CD4-positive, alpha-beta T cell treated with Interleukin-4 for 1 hour (primary cell): ENCODE results near the gene PLCL2.

Experiments used
- DNase-seq, 2 donors: peaks; one replicate each; pipeline ENCODE4 v3.0.0-alpha.2; 2020 to 2022

Gene PLCL2

DNA sequence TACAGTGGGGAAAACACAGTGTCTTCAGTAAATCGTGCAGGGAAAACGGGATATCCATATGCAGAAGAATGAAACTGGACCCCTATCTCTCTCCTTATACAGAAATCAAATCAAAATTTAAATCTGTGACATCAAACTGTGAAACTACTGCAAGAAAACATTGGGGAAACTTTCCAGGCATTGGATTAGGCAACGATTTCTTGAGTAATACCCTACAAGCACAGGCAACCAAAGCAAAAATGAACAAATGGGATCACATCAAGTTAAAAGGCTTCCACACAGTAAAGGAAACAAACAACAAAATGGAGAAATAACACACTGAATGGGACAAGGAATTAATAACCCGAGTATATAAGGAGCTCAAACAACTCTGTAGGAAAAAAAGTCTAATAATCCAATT lies 165.3 kb downstream of the PLCL2 start:
- DNase-seq = no peak

DNA sequence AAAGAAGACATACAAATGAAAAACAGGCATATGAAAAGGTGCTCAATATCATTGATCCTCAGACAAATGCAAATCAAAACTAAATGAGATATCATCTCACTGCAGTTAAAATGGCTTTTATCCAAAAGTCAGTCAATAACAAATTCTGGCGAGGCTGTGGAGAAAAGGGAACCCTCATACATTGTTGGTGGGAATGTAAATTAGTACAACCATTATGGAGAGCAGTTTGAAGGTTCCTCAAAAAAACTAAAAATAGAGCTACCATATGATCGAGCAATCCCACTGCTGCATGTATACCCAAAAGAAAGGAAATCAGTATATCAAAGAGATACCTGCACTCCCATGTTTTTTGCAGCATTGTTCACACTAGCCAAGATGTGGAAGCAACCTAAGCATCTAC lies 165.8 kb downstream of the PLCL2 start:
- DNase-seq = no peak

DNA sequence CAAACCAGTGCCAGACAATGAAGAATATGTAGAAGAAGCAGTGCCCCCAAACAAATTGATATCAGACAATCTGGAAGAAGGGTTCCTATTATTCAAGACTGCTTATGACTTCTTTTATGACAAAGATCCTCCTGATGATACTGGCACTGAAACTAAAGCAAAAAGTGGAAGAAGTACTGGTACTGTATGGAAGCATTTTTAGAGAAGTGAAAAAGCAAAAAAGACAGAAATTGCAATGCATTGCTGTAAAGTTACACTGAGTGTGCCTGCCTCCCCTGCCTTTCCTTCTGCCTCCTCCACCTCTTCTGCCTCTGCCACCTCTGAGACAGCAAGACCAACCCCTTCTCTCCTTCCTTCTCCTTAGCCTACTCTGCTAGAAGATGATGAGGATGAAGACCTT lies 167.6 kb downstream of the PLCL2 start:
- no peak for DNase-seq

DNA sequence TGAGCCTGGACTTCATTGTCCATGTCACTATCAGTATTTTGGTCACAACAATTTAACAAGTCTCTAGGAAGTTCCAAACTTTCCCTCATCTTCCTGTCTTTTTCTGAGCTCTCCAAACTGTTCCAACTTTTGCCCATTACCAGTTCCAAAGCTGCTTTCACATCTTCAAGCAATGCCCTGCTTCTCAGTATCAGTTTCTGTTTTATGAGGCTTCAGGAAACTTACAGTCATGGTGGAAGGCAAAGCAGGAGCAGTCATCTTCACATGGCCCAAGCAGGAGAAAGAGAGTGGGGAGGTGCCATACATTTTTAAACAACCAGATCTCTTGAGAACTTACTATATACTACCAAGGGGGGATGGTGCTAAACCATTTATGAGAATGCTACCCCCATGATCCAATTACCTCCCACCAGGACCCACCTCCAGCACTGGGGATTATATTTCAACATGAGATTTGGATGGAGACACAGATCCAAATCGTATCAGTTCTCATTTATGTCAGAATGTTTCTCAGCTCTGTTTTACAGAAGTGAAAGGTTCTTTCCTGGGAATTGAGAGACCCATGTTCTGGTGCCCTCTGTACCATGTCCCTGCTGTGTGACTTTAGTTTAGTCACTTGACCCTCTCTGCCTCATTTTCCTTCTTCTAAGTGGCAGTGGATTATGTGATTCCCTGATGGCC lies 169.7 kb downstream of the PLCL2 start:
- DNase-seq = no peak

DNA sequence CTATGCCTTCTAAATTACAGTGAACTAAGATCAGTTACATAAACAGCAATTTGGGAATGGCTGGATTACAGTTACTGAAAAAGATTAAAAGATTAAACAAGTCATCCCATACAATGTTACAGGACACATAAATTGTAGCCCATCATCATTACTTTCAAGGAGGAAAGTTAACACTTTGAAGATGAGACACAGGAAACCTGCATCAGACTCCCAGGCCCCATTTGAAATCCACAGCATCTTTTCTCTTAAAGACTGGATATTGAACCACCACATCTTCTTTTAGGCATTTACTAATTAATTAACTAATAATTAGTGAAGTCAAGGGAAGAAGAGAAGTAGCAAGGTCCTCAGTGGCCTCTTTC lies 170.2 kb downstream of the PLCL2 start:
- DNase-seq = no peak

DNA sequence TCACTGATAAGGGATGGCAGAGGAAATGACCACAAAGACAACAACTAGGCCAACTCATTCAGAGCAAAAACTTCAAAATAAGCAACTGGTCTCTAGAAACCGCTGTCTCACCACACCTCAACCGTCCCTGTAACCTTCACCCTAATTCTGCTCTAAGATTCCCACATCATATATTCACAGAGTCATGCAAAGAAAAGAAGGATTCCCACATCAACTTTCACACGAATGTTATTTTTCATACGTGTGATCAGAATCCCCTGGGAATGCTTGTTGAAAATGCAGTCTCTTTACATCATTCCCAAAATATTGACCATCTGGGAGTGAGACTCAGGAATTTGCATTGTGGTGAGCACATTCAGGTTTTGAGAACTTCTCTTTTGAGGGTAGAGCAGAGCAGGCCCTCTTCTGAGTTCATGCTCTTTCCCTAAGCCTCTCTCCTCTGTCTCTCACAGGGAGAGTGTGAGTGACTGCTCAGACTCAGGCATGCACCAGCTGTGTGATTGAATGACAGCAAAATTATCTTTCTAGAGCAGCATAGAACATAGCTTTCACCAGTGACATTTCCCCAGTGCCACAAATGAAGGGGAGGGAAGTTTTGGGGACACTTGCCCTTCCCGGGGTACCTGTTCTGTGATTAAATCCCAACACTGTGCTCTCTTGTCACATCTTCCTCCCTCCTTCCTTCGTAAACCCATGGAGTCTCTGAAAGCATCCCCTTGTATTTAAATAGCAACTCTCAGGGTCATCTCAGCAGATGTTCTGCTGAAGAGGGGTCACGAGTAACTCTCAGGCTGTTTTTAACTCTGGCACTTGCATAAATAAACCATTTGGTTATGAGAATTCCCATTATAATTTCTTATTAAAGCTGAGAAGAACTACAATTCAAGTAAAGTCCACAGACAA lies 170.9 kb downstream of the PLCL2 start:
- DNase-seq = no peak

DNA sequence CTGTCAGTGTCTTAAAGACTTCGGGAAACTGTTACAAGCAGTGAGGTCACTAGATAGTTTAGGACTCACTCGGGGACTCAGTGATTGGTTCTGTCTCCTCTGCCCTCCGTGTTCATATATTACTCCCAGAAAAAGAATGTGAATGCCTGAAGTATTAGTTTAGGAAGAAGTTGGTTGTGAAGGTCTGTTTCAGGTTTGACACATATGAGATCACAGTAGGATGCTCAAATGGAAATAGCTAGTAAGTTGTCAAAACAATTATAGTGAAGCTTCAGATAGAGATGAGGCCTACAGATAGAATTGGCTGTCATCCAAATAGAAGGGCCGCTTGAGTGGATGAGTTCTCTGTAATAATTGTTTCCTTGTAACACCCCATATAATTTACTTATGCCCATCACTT lies 172.6 kb downstream of the PLCL2 start:
- DNase-seq = no peak

DNA sequence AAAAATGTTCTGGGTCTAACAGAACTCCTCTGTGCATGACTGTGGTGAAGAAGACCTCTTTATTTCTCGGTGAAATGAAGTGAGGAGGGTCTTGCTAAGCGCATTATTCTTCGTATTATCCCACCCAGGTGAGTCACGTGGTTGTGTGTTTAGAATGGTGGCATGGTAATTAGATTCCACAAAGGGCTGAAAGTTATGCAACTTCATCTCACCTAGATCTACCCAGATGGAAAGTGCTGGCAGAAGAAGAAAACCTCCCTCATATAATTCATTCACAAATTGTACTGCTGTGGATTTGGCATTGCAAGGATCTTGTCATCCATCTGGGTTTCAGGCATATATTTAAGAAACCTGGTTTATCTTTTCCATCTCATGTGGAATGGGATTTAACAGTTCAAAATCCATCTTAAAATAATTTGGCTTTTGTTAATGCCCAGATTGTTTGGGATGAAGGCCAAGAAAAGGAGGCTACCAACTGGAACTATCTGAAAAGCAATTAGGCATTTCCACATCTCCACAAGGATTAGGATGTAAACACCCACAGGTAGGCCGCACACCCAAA lies 175.3 kb downstream of the PLCL2 start:
- DNase-seq = no peak

DNA sequence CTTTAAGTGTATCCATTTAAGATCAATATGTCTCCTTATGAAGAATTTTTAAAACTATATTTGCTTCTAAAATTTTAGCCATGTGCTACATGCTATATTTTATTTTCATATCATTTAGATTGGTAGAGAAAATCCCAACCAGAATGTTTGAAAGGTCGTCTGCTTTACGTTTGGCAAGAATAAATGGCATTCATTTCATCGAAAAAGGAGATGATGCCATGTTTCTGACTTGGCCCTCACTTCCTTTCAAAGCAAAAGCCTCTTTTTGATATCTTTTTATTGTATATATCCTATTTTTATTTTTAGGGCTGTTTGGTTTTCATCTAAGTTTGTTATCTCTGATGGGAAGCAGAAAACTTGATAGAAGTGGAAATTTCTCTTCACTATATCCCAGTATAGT lies 176.2 kb downstream of the PLCL2 start:
- no peak for DNase-seq

DNA sequence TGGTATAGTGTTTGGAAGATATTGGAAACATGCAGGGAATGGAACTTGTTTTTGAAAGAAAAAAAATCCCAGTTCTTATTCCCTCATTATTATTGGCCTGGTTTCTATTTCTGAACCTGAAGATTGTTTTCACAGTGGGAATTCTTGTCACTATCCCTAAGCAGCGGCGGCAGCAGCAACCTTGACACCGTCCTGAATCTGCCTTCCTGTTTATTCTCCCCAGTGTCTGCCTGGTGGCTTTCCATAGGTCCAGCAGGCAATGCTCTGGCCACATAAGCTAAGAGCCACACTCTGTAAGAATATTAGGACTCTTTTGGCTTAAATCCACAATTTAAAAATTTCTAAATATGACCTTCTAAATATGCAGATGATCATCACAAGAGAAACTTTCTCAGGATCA lies 178.0 kb downstream of the PLCL2 start:
- no peak for DNase-seq

DNA sequence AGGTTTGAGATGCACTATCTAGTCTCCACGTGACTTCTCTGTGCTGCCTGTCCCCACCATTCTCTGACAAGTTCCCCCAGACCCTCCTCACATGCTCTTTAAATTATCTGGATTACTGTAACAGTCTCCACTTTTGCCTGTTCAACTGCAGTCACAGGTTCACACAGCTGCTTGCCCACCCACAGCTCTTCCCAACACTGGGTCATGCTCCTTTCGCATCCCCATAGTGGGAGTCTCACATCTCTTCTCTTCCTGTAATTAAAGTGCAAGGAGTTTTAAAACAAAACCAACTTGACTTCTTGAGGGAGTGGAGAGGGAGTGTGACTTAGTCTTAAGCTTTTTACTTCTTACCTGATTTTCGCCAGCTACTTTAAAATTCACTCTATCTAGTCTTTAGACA lies 178.8 kb downstream of the PLCL2 start:
- no peak for DNase-seq

DNA sequence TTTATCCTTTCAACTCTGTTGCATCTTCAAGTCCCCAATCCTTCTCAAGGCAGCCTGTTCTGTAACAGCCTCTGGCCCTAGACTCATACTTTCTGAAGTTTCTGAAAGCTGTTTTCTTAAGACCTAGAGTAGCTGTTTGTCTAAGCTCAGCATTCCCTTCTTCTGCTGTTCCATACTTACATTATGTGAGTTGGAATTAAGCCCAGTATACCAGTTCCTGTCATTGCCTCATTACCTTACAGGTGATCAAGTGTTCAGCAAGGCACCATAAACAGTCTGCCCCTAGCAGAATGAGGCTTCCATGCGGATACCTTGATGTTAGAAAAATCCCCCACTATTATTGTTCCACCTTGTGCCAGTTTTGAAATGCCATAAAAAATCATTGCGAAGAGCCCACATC lies 180.6 kb downstream of the PLCL2 start:
- no peak for DNase-seq

DNA sequence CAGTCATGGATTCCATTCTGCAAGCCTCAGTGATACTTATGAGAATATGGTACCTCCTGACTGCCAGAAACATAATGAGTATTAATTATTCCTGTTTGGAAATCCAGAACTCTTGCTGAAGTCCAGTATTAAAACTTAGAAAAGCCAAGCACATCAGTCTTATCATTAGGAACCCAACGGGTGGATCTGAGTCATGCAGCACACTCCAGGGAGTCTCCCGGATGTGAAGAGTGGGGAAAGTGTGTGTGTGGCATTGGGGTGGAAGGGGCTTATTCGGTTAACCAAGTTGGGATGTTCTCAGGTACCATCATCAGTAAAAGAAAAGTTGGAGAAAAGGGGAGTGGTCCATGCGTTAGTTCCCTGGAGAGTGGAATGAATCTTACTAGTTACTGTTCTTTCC lies 181.1 kb downstream of the PLCL2 start:
- no peak for DNase-seq

DNA sequence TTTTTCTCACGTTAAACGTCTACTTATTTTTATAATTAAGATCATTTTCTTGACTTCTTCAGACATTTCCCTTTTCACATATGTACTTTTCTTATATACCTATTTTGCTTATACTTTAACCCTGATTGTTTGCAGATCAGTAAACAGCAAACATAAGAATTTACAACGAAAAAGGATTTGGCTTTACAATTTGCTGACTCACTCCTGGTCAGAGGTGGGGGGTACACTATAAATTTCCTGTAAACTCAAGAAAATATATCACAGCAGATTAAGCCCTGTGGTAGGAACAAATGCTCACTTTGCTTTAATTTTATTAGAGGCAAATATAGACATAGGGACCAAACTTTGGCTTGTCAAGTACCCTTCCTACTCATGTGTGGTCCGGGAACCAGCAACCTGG lies 185.0 kb downstream of the PLCL2 start:
- no peak for DNase-seq

DNA sequence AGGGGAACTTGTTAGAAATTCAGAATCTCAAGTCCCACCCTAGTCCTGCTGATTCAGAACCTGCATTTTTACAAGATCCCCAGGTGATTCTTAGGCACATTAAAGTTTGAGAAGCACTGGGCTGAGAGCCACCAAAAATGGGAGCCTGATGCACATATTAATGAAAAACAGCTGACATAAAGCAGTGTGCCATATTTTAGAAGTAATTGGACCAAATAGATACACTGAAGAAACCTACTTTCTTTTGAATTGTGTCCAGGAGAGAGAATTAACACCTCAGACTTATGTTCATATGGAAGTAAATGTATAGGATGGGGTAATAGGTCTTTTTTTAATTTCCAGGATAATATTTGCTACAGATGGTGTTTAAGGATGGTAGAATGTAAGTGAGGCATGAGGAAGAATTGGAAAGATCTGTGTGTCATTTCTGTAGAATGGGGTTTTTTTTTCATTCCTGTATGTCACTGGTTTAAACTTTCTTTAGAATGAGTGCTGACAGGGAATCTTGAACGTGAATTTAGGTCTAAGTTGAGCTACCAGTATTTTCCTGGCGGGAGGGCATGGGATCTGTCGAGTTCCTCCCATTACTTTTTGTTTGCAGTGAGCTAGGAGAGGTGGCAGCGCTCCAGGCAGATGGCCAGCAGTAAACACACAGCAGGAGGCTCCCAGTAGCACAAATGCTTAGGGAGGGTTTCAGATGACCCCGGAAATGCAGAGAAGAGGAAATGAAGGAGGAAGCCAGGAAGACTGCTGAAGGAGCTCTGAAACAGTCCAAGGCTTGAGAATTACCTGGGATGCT lies 185.6 kb downstream of the PLCL2 start:
- no peak for DNase-seq

DNA sequence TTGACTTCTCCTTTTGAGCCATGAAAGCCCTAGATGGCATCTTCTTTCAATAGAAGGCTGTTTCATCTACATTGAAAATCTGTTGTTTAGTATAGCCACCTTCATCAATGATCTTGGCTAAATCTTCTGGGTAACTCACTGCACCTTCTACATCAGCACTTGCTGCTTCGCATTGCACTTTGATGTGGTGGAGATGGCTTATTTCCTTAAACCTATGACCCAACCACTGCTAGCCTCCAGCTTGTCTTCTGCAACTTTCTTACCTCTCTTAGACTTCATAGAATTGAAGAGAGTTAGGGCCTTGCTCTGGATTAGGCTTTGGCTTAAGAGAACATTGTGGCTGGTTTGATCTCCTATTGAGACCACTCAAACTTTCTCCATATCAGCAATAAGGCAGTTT lies 189.8 kb downstream of the PLCL2 start:
- DNase-seq = peak; percentile 12 to 38

DNA sequence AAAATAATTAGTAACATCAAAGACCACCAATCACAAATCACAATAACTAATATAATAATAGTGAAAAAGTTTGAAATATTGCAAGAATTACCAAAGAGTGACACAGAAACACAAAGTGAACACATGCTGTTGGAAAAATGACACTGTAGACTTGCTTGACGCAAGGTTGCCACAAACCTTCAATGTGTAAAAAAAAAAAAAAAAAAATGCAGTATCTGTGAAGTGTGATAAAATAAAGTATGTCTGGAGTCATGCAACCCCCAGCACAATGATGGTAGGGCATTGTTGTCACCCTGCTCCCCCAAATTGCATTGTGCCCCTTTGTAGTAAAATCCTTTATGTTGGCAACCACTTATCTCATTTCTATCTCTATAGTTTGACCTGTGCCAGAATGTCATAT lies 190.6 kb downstream of the PLCL2 start:
- no peak for DNase-seq

DNA sequence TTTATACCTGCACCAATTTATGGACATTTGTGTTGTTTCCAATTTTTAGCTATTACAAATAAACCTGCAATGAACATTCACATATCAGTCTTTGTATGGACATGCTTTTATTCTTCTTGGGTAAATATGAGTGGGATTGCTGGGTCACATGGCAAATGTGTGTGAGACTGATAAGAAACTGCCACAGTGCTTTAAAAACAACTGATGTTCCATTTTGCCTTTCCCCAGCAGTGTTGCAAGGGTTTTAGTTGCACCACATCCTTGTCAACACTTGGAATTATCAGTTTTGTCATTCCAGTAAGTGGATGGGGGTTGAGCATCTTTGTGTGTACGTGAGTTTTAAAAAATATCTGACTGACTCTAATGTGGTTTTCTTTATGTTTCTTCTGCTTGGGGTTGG lies 191.2 kb downstream of the PLCL2 start:
- DNase-seq = no peak

DNA sequence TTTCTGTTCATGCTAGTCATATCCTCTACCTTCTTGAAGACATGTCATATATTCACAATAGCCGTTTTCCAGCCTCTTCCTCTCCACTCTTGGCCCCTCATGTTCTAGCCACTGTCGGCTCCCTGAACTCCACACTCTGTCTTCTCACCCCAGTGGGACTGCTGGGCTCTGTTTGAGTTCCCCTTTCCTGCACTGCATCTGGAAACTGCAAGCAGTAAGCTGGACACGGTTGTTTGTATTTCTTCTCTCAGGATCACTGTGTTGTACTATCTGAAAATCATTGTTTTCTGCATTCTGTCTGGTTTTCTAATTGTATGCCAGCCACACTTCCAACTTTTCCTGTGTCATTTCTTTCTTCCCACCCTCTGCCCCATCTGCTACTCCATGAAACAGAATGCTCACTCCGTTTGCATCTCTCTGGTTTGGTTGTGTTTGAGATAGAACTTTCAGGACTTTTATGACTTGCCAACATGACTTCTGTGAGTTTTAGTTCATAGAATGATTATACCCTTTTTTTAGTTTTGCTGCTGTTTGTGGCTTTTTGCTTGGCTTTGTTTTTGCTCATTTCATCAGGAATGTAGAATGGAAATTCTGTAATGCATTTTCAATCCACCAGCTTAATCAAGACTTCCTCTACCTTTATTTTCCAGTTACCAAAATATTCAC lies 192.3 kb downstream of the PLCL2 start:
- DNase-seq = no peak

DNA sequence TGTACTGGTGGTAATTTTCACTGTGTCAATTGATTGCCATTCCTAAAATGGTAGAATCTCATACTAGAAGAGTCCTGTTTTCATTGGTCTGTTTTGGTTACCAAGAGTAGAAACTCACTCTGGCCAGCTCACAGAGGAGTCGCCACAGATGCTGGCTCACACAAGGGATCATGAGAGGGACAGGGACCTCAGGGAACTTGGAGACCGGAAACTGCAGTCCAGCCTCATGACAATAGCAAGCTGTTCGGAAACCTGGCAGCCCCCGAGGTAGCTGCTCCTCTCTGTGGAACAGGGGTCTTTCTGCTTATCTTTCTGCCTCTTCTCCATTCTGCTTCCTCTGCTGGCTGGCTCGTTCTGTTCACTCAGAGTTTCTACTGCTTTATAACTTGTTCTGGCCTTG lies 192.9 kb downstream of the PLCL2 start:
- DNase-seq = no peak

DNA sequence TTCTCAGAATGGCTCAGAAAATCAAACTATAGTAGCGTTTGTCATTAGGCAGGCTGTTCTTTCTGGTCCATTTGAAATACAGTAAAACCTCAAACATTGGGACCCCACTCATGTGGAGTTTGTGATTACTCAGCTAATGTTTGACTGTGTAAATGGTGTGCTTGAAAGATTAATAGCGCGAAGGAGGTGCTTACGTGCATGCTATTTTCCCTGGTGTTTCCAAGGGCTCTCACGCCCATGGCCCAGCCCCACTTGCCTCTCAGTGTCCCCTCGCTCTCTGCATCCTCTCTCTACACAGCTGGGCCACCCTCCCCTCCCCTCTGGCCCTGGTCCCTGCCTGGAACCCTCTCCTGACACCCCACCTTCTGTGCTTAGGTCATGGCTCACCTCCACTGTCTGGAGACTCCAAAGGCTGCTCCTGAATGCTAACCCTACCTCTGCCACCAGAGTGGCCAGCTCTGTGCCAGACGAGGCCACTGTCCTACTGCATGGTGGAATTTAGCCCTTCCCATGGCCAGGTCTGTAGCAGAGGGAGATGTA lies 194.2 kb downstream of the PLCL2 start:
- no peak for DNase-seq

DNA sequence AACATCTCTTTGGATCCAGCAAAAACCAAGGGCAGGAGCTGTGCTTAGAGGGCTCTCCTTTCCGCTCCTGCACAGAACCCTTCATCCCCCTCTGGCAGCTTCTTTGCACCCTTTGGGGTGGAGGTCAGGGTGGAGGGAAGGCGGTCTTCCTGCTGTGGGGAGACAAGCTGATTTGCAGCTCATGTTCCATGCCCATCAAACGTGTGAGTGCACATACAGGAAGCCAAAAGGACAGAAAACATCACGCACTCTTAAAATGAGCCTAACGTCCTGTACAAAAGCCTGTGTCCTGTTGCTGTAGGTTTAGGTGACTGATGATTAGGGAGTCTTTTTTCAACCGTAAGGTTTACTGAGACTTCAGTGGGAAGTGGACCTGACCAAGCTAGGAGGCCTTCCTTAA lies 195.2 kb downstream of the PLCL2 start:
- DNase-seq = no peak

DNA sequence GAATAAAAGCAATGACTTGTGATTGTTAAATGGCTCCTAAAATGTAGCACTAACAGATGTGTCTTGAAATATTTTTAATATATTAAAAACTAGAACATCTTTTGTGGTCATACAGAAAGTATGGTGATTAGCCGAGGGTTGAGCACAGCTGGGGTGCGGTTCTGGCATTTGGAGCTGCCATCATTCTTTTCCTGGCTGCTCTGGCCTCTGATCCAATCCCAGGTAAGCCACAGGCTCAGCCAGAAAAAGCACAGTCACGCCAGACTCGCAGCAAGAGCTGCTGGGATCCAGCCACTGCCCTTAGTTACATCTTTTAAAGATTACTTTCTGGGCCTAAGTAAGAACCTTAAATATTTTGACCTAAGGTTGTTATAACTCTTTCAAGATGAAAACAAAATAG lies 196.8 kb downstream of the PLCL2 start:
- DNase-seq = no peak
